Activated CD4-positive, alpha-beta T cell treated with anti-CD3 and anti-CD28 coated beads, Interleukin-2, amount 50 U/mL, for 48 hours (primary cell): ENCODE data around the gene VRK2.

Experiments used
- DNase-seq, 2 experiments: peaks; one replicate each; pipeline ENCODE4 v3.0.0-alpha.2; 2020

The VRK2 gene

GRCh38 chr2:58046585-58047372 lies at the start of gene VRK2:
TSS of gene VRK2 (plus strand) at chr2:58046806. CDS start at chr2:58048832, 2,026 bp downstream.
- DNase-seq, result peak; percentile 80 to 87

GRCh38 chr2:58006256-58006951 lies 40.2 kb upstream of the VRK2 start:
- DNase-seq, result no peak

GRCh38 chr2:58006952-58007284 lies 39.7 kb upstream of the VRK2 start:
- DNase-seq, result no peak

- no peak for DNase-seq
Measured at GRCh38 chr2:58010599-58010998, 36.0 kb upstream of the VRK2 start.

- no peak for DNase-seq
Measured at GRCh38 chr2:58019229-58019628, 27.4 kb upstream of the VRK2 start.

GRCh38 chr2:58025150-58025933 lies 21.3 kb upstream of the VRK2 start:
- no peak for DNase-seq

- no peak for DNase-seq
Measured at GRCh38 chr2:58027029-58027428, 19.6 kb upstream of the VRK2 start.

- no peak for DNase-seq
Measured at GRCh38 chr2:58030771-58031170, 15.8 kb upstream of the VRK2 start.

GRCh38 chr2:58032016-58032763 lies 14.4 kb upstream of the VRK2 start:
- DNase-seq, result no peak

- DNase-seq, result no peak
Measured at GRCh38 chr2:58032764-58033080, 13.9 kb upstream of the VRK2 start.

- no peak for DNase-seq
Measured at GRCh38 chr2:58033530-58033929, 13.1 kb upstream of the VRK2 start.

GRCh38 chr2:58035352-58035751 lies 11.3 kb upstream of the VRK2 start:
- no peak for DNase-seq

GRCh38 chr2:58039170-58039611 lies 7.4 kb upstream of the VRK2 start:
- no peak for DNase-seq

GRCh38 chr2:58042486-58042970 lies 4.1 kb upstream of the VRK2 start:
- DNase-seq, result no peak

- DNase-seq, result no peak
Measured at GRCh38 chr2:58044145-58044544, 2.5 kb upstream of the VRK2 start.

GRCh38 chr2:58045580-58046334 lies 849 bp upstream of the VRK2 start:
- peak in 1 of 2 experiments; percentile 17 for DNase-seq

GRCh38 chr2:58046335-58046584 lies 346 bp upstream of the VRK2 start:
- no peak for DNase-seq

- DNase-seq, result no peak
Measured at GRCh38 chr2:58047373-58047935, 848 bp downstream of the VRK2 start.

GRCh38 chr2:58047961-58048360 lies 1.4 kb downstream of the VRK2 start:
- no peak for DNase-seq

- DNase-seq, result no peak
Measured at GRCh38 chr2:58051445-58051844, 4.8 kb downstream of the VRK2 start.

- no peak for DNase-seq
Measured at GRCh38 chr2:58052978-58053377, 6.4 kb downstream of the VRK2 start.

GRCh38 chr2:58054264-58054663 lies 7.7 kb downstream of the VRK2 start:
- no peak for DNase-seq
